GM10266 (cell line): ENCODE measurements around the gene TFPI.

ENCODE experiments used
- DNase-seq: peaks from one replicate; pipeline ENCODE4 v3.0.0; 2012; ENCODE audit errors: extremely low spot score
- CTCF ChIP-seq: IDR thresholded peaks from 2 replicates; pipeline ENCODE4 v1.5.1; 2012; ENCODE audit warnings: mild to moderate bottlenecking, low read depth; ENCODE audit not compliant: control insufficient read depth, insufficient read depth; ENCODE audit errors: missing control alignments

The TFPI gene

GRCh38 chr2:187497858-187498463, 56.3 kb downstream of the TFPI start:
- no peak for DNase-seq
- TF ChIP-seq CTCF = peak; percentile 41

- TF ChIP-seq CTCF = no peak
- no peak for DNase-seq
Measured at GRCh38 chr2:187497140-187497539, 57.1 kb downstream of the TFPI start.

GRCh38 chr2:187495324-187495723, 58.9 kb downstream of the TFPI start:
- TF ChIP-seq CTCF = no peak
- no peak for DNase-seq

GRCh38 chr2:187493877-187494568, 60.2 kb downstream of the TFPI start:
- DNase-seq = no peak

GRCh38 chr2:187493180-187493579, 61.1 kb downstream of the TFPI start:
- no peak for TF ChIP-seq CTCF
- DNase-seq = no peak

More at GRCh38 chr2:187493877-187494568, 60.2 kb downstream of the TFPI start:
- TF ChIP-seq CTCF = no peak

GRCh38 chr2:187486241-187486640, 68.0 kb downstream of the TFPI start:
- no peak for TF ChIP-seq CTCF
- DNase-seq = no peak

GRCh38 chr2:187485523-187485922, 68.7 kb downstream of the TFPI start:
- no peak for TF ChIP-seq CTCF
- DNase-seq = no peak
